ENCODE results near the gene UPB1. TPM values are rescaled to one million over a fixed set of nuclear protein-coding genes. Genes with fewer than 3 reads are reported as not detected.

UPB1 gene
- total and polyA plus RNA-seq, 10 of the 15 experiments (the other 5 are each of a cell fraction or from before 2014, with no cell fraction given), result 0.89 to 20.5 (median 3.1) TPM

DNA sequence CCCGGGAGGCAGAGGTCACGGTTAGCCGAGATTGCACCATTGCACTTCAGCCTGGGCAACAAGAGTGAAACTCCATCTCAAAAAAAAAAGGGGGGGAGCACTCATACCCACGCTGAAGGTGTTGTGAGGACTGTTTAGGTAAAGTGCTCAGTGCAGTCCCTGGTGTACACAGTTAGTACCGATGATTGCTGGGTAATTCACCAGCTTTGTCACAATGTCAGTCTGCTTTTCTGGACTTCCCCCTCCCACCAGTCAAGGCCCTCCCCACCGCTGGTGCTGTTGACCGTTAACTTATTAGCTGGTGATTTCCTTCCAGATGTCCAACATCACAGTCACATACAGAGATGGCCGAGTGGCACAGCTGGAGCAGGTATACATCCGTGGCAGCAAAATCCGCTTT lies 72.5 kb downstream of the UPB1 start:
- Histone ChIP-seq H4K20me1 (ENCODE audit: control insufficient read depth, insufficient read depth) (peaks cover 3% of the 10 kb centered on the region; the same call in 1 of the 2 replicates), H3K4me3 (no peak overlapping the region), H3K4me1 (ENCODE audit: control insufficient read depth, insufficient read depth, low read length) (no peaks in the 10 kb centered on the region), H3K36me3 (ENCODE audit: control insufficient read depth in 2 of 2, insufficient read depth in 2 of 2, low read length in 1 of 2) (peaks cover 23 to 28% of the 10 kb centered on the region in 2 experiments), H2AFZ (ENCODE audit: control insufficient read depth, low read depth, low read length) (no peak overlapping the region), H3K9ac (ENCODE audit: control insufficient read depth, insufficient read depth, low read length) (no peak overlapping the region), H3K9me3 (replicated peaks; ENCODE audit: control insufficient read depth, insufficient read depth, low read length) (no peaks in the 10 kb centered on the region), H3K4me2 (ENCODE audit: control insufficient read depth, insufficient read depth) (no peak overlapping the region), H3K79me2 (ENCODE audit: control insufficient read depth, insufficient read depth, low read length) (peaks cover 32% of the 10 kb centered on the region), H3K27ac (ENCODE audit: control insufficient read depth, insufficient read depth) (no peak overlapping the region), H3K27me3 (replicated peaks in 1 of 2; ENCODE audit: control insufficient read depth in 2 of 2, insufficient read depth in 2 of 2, low read length in 1 of 2) (no peaks in the 10 kb centered on the region)
- RAD21 ChIA-PET (ENCODE audit: unreplicated experiment), result interaction anchor here (0.9 to 1.9 kb wide), 4 partner anchors 9 to 15 kb away, joined by 3 to 7 read pairs (median 4); partner anchors contain the start of gene GUCD1
- CTCF ChIA-PET, result interaction anchor here (1.3 to 1.9 kb wide), 3 partner anchors 9 to 13 kb away, joined by 3 to 5 read pairs (median 4); partner anchors contain the start of gene GUCD1
- intact Hi-C loops (cut with micrococcal nuclease; ENCODE audit: unreplicated experiment), result no loop called here
- FAIRE-seq, result peak; percentile 35
- in situ Hi-C loops (cut with MboI), result no loop called here
- DNase-seq (ENCODE audit: low read depth, low spot score), result no peak
- POLR2A ChIA-PET, result interaction anchor here (1.3 to 6.6 kb wide), 2 partner anchors 12 to 14 kb away, joined by 3 to 42 read pairs; partner anchors contain the start of genes GUCD1 and SNRPD3
- 47% methylated on average over 10 of the region's 10 CpGs for WGBS (ENCODE audit: insufficient coverage, insufficient replicate concordance, low lambda C conversion rate, missing lambda C conversion rate)
- SMC1A ChIA-PET (ENCODE audit: uncharacterized antibody, unreplicated experiment), result interaction anchor here (0.8 to 3.4 kb wide), 7 partner anchors 8 to 44 kb away, joined by 3 to 11 read pairs (median 3); no protein-coding TSS in a partner anchor
- no TSS peak for BruUV-seq (replicated peaks)
- TF ChIP-seq, protein P1, sequence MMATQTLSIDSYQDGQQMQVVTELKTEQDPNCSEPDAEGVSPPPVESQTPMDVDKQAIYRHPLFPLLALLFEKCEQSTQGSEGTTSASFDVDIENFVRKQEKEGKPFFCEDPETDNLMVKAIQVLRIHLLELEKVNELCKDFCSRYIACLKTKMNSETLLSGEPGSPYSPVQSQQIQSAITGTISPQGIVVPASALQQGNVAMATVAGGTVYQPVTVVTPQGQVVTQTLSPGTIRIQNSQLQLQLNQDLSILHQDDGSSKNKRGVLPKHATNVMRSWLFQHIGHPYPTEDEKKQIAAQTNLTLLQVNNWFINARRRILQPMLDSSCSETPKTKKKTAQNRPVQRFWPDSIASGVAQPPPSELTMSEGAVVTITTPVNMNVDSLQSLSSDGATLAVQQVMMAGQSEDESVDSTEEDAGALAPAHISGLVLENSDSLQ (IDR thresholded peaks at IDR 0.05), result peak; percentile 38; the same call in 1 of the 2 replicates
- TF ChIP-seq ZNF687 (IDR thresholded peaks at IDR 0.05) (peak; percentile 52; the same call in 1 of the 2 replicates), SUPT20H (IDR thresholded peaks at IDR 0.05; ENCODE audit: borderline replicate concordance, control insufficient read depth, low read depth, low read length) (no peak), NR2F1 (conservative IDR thresholded peaks at IDR 0.05) (0 out of 2 replicates have a peak, but pooled peaks have one; percentile 5), TCF12 (IDR thresholded peaks at IDR 0.05; ENCODE audit: low read depth, low read length) (0 out of 2 replicates have a peak, but pooled peaks have one; percentile 35), MTA2 (IDR thresholded peaks at IDR 0.05; ENCODE audit: low read depth) (peak; percentile 11; the same call in 1 of the 2 replicates), RELA (IDR thresholded peaks at IDR 0.05; ENCODE audit: borderline replicate concordance, partially characterized antibody) (peak; percentile 16), LARP7 (IDR thresholded peaks at IDR 0.05) (no peak), RBBP5 (conservative IDR thresholded peaks at IDR 0.05) (no peak)
- TF ChIP-seq, protein P2, sequence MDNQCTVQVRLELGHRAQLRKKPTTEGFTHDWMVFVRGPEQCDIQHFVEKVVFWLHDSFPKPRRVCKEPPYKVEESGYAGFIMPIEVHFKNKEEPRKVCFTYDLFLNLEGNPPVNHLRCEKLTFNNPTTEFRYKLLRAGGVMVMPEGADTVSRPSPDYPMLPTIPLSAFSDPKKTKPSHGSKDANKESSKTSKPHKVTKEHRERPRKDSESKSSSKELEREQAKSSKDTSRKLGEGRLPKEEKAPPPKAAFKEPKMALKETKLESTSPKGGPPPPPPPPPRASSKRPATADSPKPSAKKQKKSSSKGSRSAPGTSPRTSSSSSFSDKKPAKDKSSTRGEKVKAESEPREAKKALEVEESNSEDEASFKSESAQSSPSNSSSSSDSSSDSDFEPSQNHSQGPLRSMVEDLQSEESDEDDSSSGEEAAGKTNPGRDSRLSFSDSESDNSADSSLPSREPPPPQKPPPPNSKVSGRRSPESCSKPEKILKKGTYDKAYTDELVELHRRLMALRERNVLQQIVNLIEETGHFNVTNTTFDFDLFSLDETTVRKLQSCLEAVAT (IDR thresholded peaks at IDR 0.05), result 0 out of 2 replicates have a peak, but pooled peaks have one; percentile 38
- peak; percentile 93 for ATAC-seq

All from GM12878 (cell line).